Fibroblast of lung (primary cell): ENCODE measurements around the gene MSI2. TPM values are rescaled to one million over a fixed set of nuclear protein-coding genes. Genes with fewer than 3 reads are reported as not detected.
A peak's percentile ranks its signal among the peaks of the same experiment; 100 is the strongest.

Experiments used
- DNase-seq, 2 donors: peaks; one replicate each; pipeline versions ENCODE4 v3.0.0 to v3.0.0-alpha.2; 2010; ENCODE audit warnings: low read depth in 2 of 2
- H2AFZ ChIP-seq: 2 replicates; pipeline ENCODE4 v1.5.1; 2012; ENCODE audit warnings: low read length, control low read depth, inconsistent platforms
- H3K27ac ChIP-seq: 2 replicates; pipeline ENCODE4 v1.5.1; 2011; ENCODE audit warnings: low read length, control low read depth; ENCODE audit not compliant: insufficient read depth
- H3K27me3 ChIP-seq: 2 replicates; pipeline ENCODE4 v1.5.1; 2011; ENCODE audit warnings: mild to moderate bottlenecking, low read length; ENCODE audit not compliant: control insufficient read depth, insufficient read depth
- H3K36me3 ChIP-seq: 2 replicates; pipeline ENCODE4 v1.5.1; 2011; ENCODE audit warnings: low read length; ENCODE audit not compliant: control insufficient read depth, insufficient read depth
- H3K4me1 ChIP-seq: 2 replicates; pipeline ENCODE4 v1.5.1; 2011; ENCODE audit warnings: low read length; ENCODE audit not compliant: control insufficient read depth, insufficient read depth; ENCODE audit errors: extremely low read depth
- H3K4me2 ChIP-seq: 2 replicates; pipeline ENCODE4 v1.5.1; 2011; ENCODE audit warnings: low read length, control low read depth; ENCODE audit not compliant: insufficient read depth; ENCODE audit errors: extremely low read depth
- H3K4me3 ChIP-seq, 4 experiments: fragments of 200-600 bp in 1 of 4; sonication (generic) in 1 of 4; replicated peaks in 1 of 4; 2 replicates each; pipeline ENCODE4 v1.5.1; 2011 to 2016; ENCODE audit warnings: low read length in 4 of 4, low read depth in 3 of 4, mild to moderate bottlenecking in 3 of 4, control low read depth in 2 of 4, inconsistent platforms in 1 of 4, mixed read lengths in 1 of 4; ENCODE audit not compliant: insufficient read depth in 1 of 4; ENCODE audit errors: control extremely low read depth in 1 of 4
- H3K79me2 ChIP-seq: 2 replicates; pipeline ENCODE4 v1.5.1; 2012; ENCODE audit warnings: mild to moderate bottlenecking, low read length, inconsistent platforms; ENCODE audit not compliant: control insufficient read depth, insufficient read depth
- H3K9ac ChIP-seq: 2 replicates; pipeline ENCODE4 v1.5.1; 2011; ENCODE audit warnings: mild to moderate bottlenecking, low read length, control low read depth; ENCODE audit not compliant: insufficient read depth
- H3K9me3 ChIP-seq: 2 replicates; pipeline ENCODE4 v1.5.1; 2012; ENCODE audit warnings: low read depth, low read length; ENCODE audit not compliant: control insufficient read depth, insufficient read depth
- H4K20me1 ChIP-seq: 2 replicates; pipeline ENCODE4 v1.5.1; 2011; ENCODE audit warnings: low read length; ENCODE audit not compliant: control insufficient read depth, insufficient read depth; ENCODE audit errors: extremely low read depth
- CTCF ChIP-seq, 2 donors: IDR thresholded peaks in 1 of 2; conservative IDR thresholded peaks in 1 of 2; 1 replicate in 1 of 2; 2 replicates in 1 of 2; pipeline ENCODE4 v1.5.1; 2011 to 2012; ENCODE audit warnings: low read length in 2 of 2, control low read depth in 1 of 2, inconsistent platforms in 1 of 2, low read depth in 1 of 2, mild to moderate bottlenecking in 1 of 2
- EZH2 ChIP-seq: IDR thresholded peaks from 2 replicates; pipeline ENCODE4 v1.5.1; 2012; ENCODE audit warnings: low read length, control low read depth, mild to moderate bottlenecking; ENCODE audit errors: missing control alignments
- polyA plus RNA-seq, 2 donors: library from polyadenylated mRNA; depleted of rRNA in 1 of 2; stranded (reverse) in 1 of 2; unstranded in 1 of 2; fragments of >200 nt; gene quantifications; 2 replicates each; pipeline ENCODE4 v1.2.1, GENCODE V29; 2011 to 2012; ENCODE audit warnings: missing spikeins in 1 of 2
- total RNA-seq: library from RNA; depleted of rRNA; stranded (reverse); fragments of >200 nt; gene quantifications from 2 replicates; pipeline ENCODE4 v1.2.1, GENCODE V29; 2014

MSI2 gene
- total and polyA plus RNA-seq, 2 donors (not counting 1 experiment from before 2014, with no cell fraction given): 6.8 to 14.2 TPM

GRCh38 chr17:57671667-57672632, 415.6 kb downstream of the MSI2 start:
- Histone ChIP-seq H3K4me1 (peaks cover 2% of the 10 kb centered on the region), H2AFZ (no peak overlapping the region), H3K4me2 (peak overlapping the region; percentile 51), H3K79me2 (no peaks in the 10 kb centered on the region), H3K27me3 (no peaks in the 10 kb centered on the region), H3K4me3 (peak overlapping the region in 1 of 4 experiments; percentile 19), H3K9me3 (no peaks in the 10 kb centered on the region), H3K27ac (no peak overlapping the region), H3K9ac (no peak overlapping the region), H3K36me3 (no peaks in the 10 kb centered on the region), H4K20me1 (no peaks in the 10 kb centered on the region)
- TF ChIP-seq EZH2: no peak
- TF ChIP-seq CTCF (conservative IDR thresholded peaks at IDR 0.05 in 1 of 2, IDR thresholded peaks at IDR 0.05 in 1 of 2; ENCODE audit: low read depth in 1 of 2, low read length in 2 of 2): peak; percentile 93 to 95
- DNase-seq: peak; percentile 68 to 81

GRCh38 chr17:57672971-57673370, 416.6 kb downstream of the MSI2 start:
- H3K27ac ChIP-seq: no peak overlapping the region
- no peaks in the 10 kb centered on the region for H3K36me3 ChIP-seq
- no peak overlapping the region for H3K4me2 ChIP-seq
- H3K9me3 ChIP-seq: no peaks in the 10 kb centered on the region
- H3K79me2 ChIP-seq: no peaks in the 10 kb centered on the region
- TF ChIP-seq EZH2: no peak
- TF ChIP-seq CTCF (conservative IDR thresholded peaks at IDR 0.05 in 1 of 2, IDR thresholded peaks at IDR 0.05 in 1 of 2; ENCODE audit: low read depth in 1 of 2, low read length in 2 of 2): no peak
- no peak overlapping the region for H3K9ac ChIP-seq
- H3K4me1 ChIP-seq: peaks cover 2% of the 10 kb centered on the region
- H4K20me1 ChIP-seq: no peaks in the 10 kb centered on the region
- no peak overlapping the region for H3K4me3 ChIP-seq
- no peak overlapping the region for H2AFZ ChIP-seq
- DNase-seq: no peak
- H3K27me3 ChIP-seq: no peaks in the 10 kb centered on the region

GRCh38 chr17:57674894-57675293, 418.6 kb downstream of the MSI2 start:
- Histone ChIP-seq H3K79me2 (no peaks in the 10 kb centered on the region), H3K9ac (no peak overlapping the region), H3K27me3 (no peaks in the 10 kb centered on the region), H3K36me3 (no peaks in the 10 kb centered on the region), H3K9me3 (no peaks in the 10 kb centered on the region), H3K4me2 (no peak overlapping the region), H3K4me3 (no peak overlapping the region), H4K20me1 (no peaks in the 10 kb centered on the region), H3K4me1 (peaks cover 2% of the 10 kb centered on the region), H2AFZ (no peak overlapping the region), H3K27ac (no peak overlapping the region)
- TF ChIP-seq EZH2 (no peak), CTCF (conservative IDR thresholded peaks at IDR 0.05 in 1 of 2, IDR thresholded peaks at IDR 0.05 in 1 of 2; ENCODE audit: low read depth in 1 of 2, low read length in 2 of 2) (no peak)
- no peak for DNase-seq
